Fibroblast of skin of left biceps (primary cell): ENCODE measurements around the gene B4GALT2.
A peak's percentile ranks its signal among the peaks of the same experiment; 100 is the strongest.

Source experiments
- DNase-seq, 2 experiments: peaks; one replicate each; pipeline ENCODE4 v3.0.0-alpha.2; 2013; ENCODE audit warnings: low read depth in 2 of 2

B4GALT2 gene

GRCh38 chr1:44029911-44030604 is 51.0 kb downstream of the B4GALT2 start:
- peak; percentile 65 to 68 for DNase-seq

- DNase-seq: no peak
Observed at GRCh38 chr1:44030605-44031251, 51.7 kb downstream of the B4GALT2 start.

- peak; percentile 76 to 78 for DNase-seq
Observed at GRCh38 chr1:44031252-44032169, 52.5 kb downstream of the B4GALT2 start, which contains the start of gene SLC6A9. Gene SLC6A9, minus strand, starts transcription at chr1:44031462. Its CDS starts 7,185 bp downstream, at chr1:44024277.

GRCh38 chr1:44032170-44032790 is 53.3 kb downstream of the B4GALT2 start:
- no peak for DNase-seq

- DNase-seq: no peak
Observed at GRCh38 chr1:44033041-44033575, 54.1 kb downstream of the B4GALT2 start.

GRCh38 chr1:44033756-44034155 is 54.7 kb downstream of the B4GALT2 start:
- DNase-seq: no peak

- no peak for DNase-seq
Observed at GRCh38 chr1:44034423-44034822, 55.4 kb downstream of the B4GALT2 start.

GRCh38 chr1:44034976-44035716 is 56.1 kb downstream of the B4GALT2 start:
- no peak for DNase-seq

- DNase-seq: no peak
Observed at GRCh38 chr1:44035726-44036408, 56.9 kb downstream of the B4GALT2 start.

- no peak for DNase-seq
Observed at GRCh38 chr1:44036409-44037139, 57.6 kb downstream of the B4GALT2 start.

GRCh38 chr1:44037154-44037553 is 58.1 kb downstream of the B4GALT2 start:
- DNase-seq: no peak

GRCh38 chr1:44038876-44039657 is 60.1 kb downstream of the B4GALT2 start:
- DNase-seq: no peak

GRCh38 chr1:44040418-44040817 is 61.4 kb downstream of the B4GALT2 start:
- DNase-seq: no peak
